HG02759 (cell line): ENCODE measurements around the gene GRB2.
A peak's percentile ranks its signal among the peaks of the same experiment; 100 is the strongest.

Experiments
- ATAC-seq: cut with Tn5 transposase; IDR thresholded peaks from one replicate; pipeline ENCODE4 v1.9.1; 2021; ENCODE audit warnings: mild to moderate bottlenecking, moderate library complexity; ENCODE audit not compliant: unreplicated experiment

GRB2 gene

GRCh38 chr17:75414488-75414887 is 9.0 kb upstream of the GRB2 start:
- ATAC-seq = no peak

GRCh38 chr17:75412455-75413317 is 7.2 kb upstream of the GRB2 start:
- no peak for ATAC-seq

GRCh38 chr17:75411328-75412067 is 6.0 kb upstream of the GRB2 start:
- ATAC-seq = no peak

- no peak for ATAC-seq
These were observed 4.7 kb upstream of the GRB2 start for GRCh38 chr17:75410141-75410540.

- ATAC-seq = no peak
These were observed 2.3 kb upstream of the GRB2 start for GRCh38 chr17:75407655-75408352.

- ATAC-seq = no peak
These were observed 741 bp upstream of the GRB2 start for GRCh38 chr17:75406222-75406615.

GRCh38 chr17:75404731-75405364 is 630 bp downstream of the GRB2 start:
- ATAC-seq = peak; percentile 16

GRCh38 chr17:75404223-75404730 is 1.2 kb downstream of the GRB2 start:
- ATAC-seq = no peak

- no peak for ATAC-seq
These were observed 2.3 kb downstream of the GRB2 start for GRCh38 chr17:75403131-75403530.

GRCh38 chr17:75402026-75402425 is 3.5 kb downstream of the GRB2 start:
- no peak for ATAC-seq

- no peak for ATAC-seq
These were observed 5.0 kb downstream of the GRB2 start for GRCh38 chr17:75400326-75400939.

GRCh38 chr17:75398279-75398678 is 7.2 kb downstream of the GRB2 start:
- no peak for ATAC-seq

GRCh38 chr17:75397217-75397616 is 8.3 kb downstream of the GRB2 start:
- ATAC-seq = no peak

GRCh38 chr17:75396796-75397195 is 8.7 kb downstream of the GRB2 start:
- ATAC-seq = no peak

GRCh38 chr17:75396025-75396424 is 9.5 kb downstream of the GRB2 start:
- no peak for ATAC-seq

GRCh38 chr17:75394332-75394918 is 11.1 kb downstream of the GRB2 start:
- peak; percentile 9 for ATAC-seq

- peak; percentile 90 for ATAC-seq
These were observed 11.8 kb downstream of the GRB2 start for GRCh38 chr17:75393523-75394331.

GRCh38 chr17:75392559-75392958 is 12.9 kb downstream of the GRB2 start:
- no peak for ATAC-seq

- no peak for ATAC-seq
These were observed 14.5 kb downstream of the GRB2 start for GRCh38 chr17:75390982-75391381.
